HepG2 (cell line): ENCODE results near the gene GNAS-AS1. TPM values are rescaled to one million over a fixed set of nuclear protein-coding genes. Genes with fewer than 3 reads are reported as not detected.

Experiments used
- AGO2 ChIP-seq: fragments of 200-400 bp; formaldehyde crosslinking; optimal IDR thresholded peaks from 2 replicates; pipeline ENCODE3; 2017; ENCODE audit warnings: mild to moderate bottlenecking, low read depth, low read length, moderate library complexity
- ELF4 ChIP-seq: sonication (generic); formaldehyde crosslinking; IDR thresholded peaks from 2 replicates; pipeline ENCODE4 v1.5.0; 2020; ENCODE audit warnings: missing genetic modification reagents, mild to moderate bottlenecking, moderate library complexity, borderline replicate concordance
- ELK4 ChIP-seq: sonication (generic); formaldehyde crosslinking; IDR thresholded peaks from 2 replicates; pipeline ENCODE4 v1.9.0; 2021; ENCODE audit warnings: missing genetic modification reagents, borderline replicate concordance
- KIAA2018 ChIP-seq: sonication (generic); formaldehyde crosslinking; IDR thresholded peaks from 2 replicates; pipeline ENCODE4 v1.5.0; 2020; ENCODE audit warnings: mild to moderate bottlenecking, missing genetic modification reagents, borderline replicate concordance
- MXI1 ChIP-seq: IDR thresholded peaks from 3 replicates; pipeline ENCODE4 v1.6.1; 2012; ENCODE audit warnings: low read depth, low read length, inconsistent platforms, borderline replicate concordance
- RFX3 ChIP-seq: IDR thresholded peaks from 2 replicates; pipeline ENCODE4 v1.6.1; 2016; ENCODE audit warnings: missing biosample characterization, missing genetic modification reagents
- ZFP90 ChIP-seq: sonication (generic); formaldehyde crosslinking; IDR thresholded peaks from 2 replicates; pipeline ENCODE4 v1.8.0; 2022; ENCODE audit warnings: missing genetic modification reagents, mild to moderate bottlenecking, inconsistent platforms, borderline replicate concordance
- ZNF205 ChIP-seq: IDR thresholded peaks from 2 replicates; pipeline ENCODE4 v1.6.1; 2018; ENCODE audit warnings: missing biosample characterization, missing genetic modification reagents
- ZNF44 ChIP-seq: sonication (generic); formaldehyde crosslinking; IDR thresholded peaks from 2 replicates; pipeline ENCODE4 v1.5.1; 2020; ENCODE audit warnings: mild to moderate bottlenecking, missing genetic modification reagents
- ZNF441 ChIP-seq: sonication (generic); formaldehyde crosslinking; IDR thresholded peaks from 2 replicates; pipeline ENCODE4 v1.7.0; 2021; ENCODE audit warnings: missing genetic modification reagents, borderline replicate concordance
- ZNF678 ChIP-seq: sonication (generic); formaldehyde crosslinking; IDR thresholded peaks from 2 replicates; pipeline ENCODE4 v1.4.0; 2020; ENCODE audit warnings: mild to moderate bottlenecking, missing genetic modification reagents
- polyA plus RNA-seq, 8 experiments: library from polyadenylated mRNA; depleted of rRNA in 3 of 8; stranded (reverse) in 7 of 8; unstranded in 1 of 8; fragments of >200 nt; fragmentation: Illumina TruSeq in 4 of 8; extraction: Trizol in 4 of 8; gene quantifications; 2 replicates each; pipeline versions ENCODE4 v1.2.1 to v1.2.3, GENCODE V29; 2011 to 2016; ENCODE audit warnings: low read depth in 4 of 8, missing spikeins in 1 of 8, mixed read lengths in 1 of 8; ENCODE audit not compliant: insufficient read depth in 1 of 8
- total RNA-seq, 5 experiments: library from RNA; depleted of rRNA; stranded (reverse); fragments of >200 nt; fragmentation: Illumina TruSeq; extraction: Trizol; gene quantifications; 2 replicates each; pipeline ENCODE4 v1.2.3, GENCODE V29; 2016; ENCODE audit warnings: low read depth in 1 of 5
- TF ChIP-seq, protein P1 (sequence below): sonication (generic); formaldehyde crosslinking; IDR thresholded peaks from 2 replicates; pipeline ENCODE4 v1.5.0; 2020; ENCODE audit warnings: mild to moderate bottlenecking, missing genetic modification reagents
- TF ChIP-seq, protein P2 (sequence below): sonication (generic); formaldehyde crosslinking; IDR thresholded peaks from 2 replicates; pipeline ENCODE4 v1.4.0; 2020; ENCODE audit warnings: missing genetic modification reagents

GNAS-AS1 gene
- total and polyA plus RNA-seq, 2 of the 13 experiments (the other 11 are each of a cell fraction or from before 2014, with no cell fraction given), result not detected

GRCh38 chr20:58889334-58889760 lies 38.6 kb upstream of the GNAS-AS1 start (continued):
- TF ChIP-seq KIAA2018 (CRISPR knock-in tag) (no peak), ELK4 (CRISPR knock-in tag) (no peak), MXI1 (no peak), ELF4 (no peak), RFX3 (no peak), ZNF678 (no peak), AGO2 (no peak), ZNF205 (no peak), ZNF441 (no peak), ZFP90 (no peak), ZNF44 (no peak)
- TF ChIP-seq, protein P1, sequence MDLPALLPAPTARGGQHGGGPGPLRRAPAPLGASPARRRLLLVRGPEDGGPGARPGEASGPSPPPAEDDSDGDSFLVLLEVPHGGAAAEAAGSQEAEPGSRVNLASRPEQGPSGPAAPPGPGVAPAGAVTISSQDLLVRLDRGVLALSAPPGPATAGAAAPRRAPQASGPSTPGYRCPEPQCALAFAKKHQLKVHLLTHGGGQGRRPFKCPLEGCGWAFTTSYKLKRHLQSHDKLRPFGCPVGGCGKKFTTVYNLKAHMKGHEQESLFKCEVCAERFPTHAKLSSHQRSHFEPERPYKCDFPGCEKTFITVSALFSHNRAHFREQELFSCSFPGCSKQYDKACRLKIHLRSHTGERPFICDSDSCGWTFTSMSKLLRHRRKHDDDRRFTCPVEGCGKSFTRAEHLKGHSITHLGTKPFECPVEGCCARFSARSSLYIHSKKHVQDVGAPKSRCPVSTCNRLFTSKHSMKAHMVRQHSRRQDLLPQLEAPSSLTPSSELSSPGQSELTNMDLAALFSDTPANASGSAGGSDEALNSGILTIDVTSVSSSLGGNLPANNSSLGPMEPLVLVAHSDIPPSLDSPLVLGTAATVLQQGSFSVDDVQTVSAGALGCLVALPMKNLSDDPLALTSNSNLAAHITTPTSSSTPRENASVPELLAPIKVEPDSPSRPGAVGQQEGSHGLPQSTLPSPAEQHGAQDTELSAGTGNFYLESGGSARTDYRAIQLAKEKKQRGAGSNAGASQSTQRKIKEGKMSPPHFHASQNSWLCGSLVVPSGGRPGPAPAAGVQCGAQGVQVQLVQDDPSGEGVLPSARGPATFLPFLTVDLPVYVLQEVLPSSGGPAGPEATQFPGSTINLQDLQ (CRISPR knock-in tag), result 0 out of 2 replicates have a peak, but pooled peaks have one; percentile 20
- TF ChIP-seq, protein P2, sequence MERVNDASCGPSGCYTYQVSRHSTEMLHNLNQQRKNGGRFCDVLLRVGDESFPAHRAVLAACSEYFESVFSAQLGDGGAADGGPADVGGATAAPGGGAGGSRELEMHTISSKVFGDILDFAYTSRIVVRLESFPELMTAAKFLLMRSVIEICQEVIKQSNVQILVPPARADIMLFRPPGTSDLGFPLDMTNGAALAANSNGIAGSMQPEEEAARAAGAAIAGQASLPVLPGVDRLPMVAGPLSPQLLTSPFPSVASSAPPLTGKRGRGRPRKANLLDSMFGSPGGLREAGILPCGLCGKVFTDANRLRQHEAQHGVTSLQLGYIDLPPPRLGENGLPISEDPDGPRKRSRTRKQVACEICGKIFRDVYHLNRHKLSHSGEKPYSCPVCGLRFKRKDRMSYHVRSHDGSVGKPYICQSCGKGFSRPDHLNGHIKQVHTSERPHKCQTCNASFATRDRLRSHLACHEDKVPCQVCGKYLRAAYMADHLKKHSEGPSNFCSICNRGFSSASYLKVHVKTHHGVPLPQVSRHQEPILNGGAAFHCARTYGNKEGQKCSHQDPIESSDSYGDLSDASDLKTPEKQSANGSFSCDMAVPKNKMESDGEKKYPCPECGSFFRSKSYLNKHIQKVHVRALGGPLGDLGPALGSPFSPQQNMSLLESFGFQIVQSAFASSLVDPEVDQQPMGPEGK, result 0 out of 2 replicates have a peak, but pooled peaks have one; percentile 6
